Hair follicle dermal papilla cell (primary cell): ENCODE data around the gene PLK5. TPM values are rescaled to one million over a fixed set of nuclear protein-coding genes. Genes with fewer than 3 reads are reported as not detected.

Experiments
- small RNA-seq: library from RNA; depleted of rRNA; stranded (forward); fragments of <200 nt; gene quantifications from one replicate; pipeline ENCODE3, GENCODE V24; 2012
- total RNA-seq: library from RNA; depleted of rRNA; stranded (reverse); fragments of >200 nt; gene quantifications from 2 replicates; pipeline ENCODE4 v1.2.3, GENCODE V29; 2012

Gene PLK5
- total RNA-seq: under 0.01 and 0.12 TPM in 2 replicates

DNA sequence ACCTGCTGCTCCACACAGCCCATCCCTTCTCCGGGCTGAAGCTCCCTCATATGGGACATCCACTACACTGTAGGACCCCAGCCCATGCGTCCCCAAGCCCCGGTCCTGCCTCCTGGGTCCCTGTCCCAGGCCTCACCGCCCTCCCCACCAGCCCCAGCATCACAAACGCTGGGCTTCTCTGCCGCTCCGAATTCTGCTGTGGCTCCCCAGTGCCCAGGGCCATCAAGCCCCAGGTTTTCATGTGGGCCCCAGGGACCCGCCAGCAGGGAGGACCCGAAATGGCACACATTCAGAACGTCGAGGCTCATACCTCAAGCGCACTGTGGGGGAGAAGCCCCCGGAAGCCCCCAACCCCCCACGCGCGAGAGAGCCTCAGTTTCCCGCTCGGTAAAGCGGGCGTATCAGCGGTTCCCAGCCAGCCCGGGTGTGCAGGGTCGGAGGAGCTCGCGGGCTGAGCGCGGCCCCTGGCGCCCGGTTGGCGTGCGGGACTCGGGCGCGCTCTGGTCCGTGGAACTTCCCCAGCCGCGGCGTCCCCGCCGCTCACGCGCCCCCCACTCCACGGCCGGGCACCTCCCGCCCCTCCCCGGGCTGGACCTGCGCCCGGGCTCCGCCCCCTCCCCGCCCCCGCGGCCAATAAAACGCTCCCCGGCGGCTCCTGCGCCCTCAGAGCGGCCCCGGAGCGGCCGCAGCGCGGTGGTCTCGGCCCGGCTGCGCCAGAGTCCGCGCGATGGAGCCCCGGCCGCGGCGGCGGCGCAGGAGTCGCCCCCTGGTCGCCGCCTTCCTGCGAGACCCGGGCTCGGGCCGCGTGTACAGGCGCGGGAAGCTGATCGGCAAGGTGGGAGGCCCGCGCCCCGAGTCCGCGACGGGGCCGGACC lies at the start of gene PLK5:
TSS of gene PLK5 (plus strand) at position 666 of the 875 bp plus-strand sequence. CDS start 2,920 bp downstream, outside the sequence.

GRCh38 chr19:1478934-1479707 lies 44.8 kb upstream of the PLK5 start, which contains the start of gene C19orf25:
Gene C19orf25, minus strand, starts transcription at chr19:1479215. Its CDS starts 312 bp downstream, at chr19:1478903.

DNA sequence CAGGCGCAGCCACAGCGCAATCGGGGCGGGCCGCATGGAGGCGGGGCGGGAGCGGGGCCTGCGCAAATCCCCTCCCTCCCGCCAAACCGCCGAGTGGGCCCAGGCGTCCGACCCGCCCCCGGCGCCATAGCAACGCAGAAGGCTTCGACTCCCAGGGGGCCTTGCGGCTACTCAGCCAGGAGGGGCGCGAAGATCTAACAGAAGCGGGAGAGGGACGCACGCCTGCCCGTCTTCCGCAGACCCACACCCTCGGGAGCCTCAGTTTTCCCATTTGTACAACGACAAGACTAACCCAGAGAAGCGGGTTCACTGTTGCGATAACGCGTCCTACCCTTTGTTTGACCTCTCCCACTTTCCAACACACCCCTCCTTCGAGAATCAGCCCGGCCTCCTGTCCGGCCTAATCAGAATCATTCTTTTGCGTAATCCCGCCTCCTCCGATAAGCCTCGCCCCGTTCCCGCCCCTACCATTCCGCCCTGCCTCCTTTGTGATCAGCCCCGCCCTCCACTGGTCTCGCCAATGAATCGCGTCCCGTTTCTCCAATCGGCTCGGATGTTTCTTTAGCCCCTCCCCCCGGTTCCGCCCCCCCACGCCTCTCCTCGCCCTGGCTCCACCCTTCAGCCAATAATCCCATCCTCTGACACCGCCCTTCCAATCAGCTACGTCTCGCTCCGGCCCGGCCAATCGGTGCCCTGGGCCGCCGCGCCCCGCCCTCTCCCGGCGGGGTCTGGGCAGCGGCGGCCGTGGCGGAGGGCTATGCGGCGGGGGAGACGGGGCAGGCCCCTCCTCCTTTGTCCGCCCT lies 33.4 kb upstream of the PLK5 start, which contains the start of gene PCSK4:
TSS of gene PCSK4 (minus strand) at position 40 of the 803 bp plus-strand sequence. CDS start at position 36, 4 bp downstream.

DNA sequence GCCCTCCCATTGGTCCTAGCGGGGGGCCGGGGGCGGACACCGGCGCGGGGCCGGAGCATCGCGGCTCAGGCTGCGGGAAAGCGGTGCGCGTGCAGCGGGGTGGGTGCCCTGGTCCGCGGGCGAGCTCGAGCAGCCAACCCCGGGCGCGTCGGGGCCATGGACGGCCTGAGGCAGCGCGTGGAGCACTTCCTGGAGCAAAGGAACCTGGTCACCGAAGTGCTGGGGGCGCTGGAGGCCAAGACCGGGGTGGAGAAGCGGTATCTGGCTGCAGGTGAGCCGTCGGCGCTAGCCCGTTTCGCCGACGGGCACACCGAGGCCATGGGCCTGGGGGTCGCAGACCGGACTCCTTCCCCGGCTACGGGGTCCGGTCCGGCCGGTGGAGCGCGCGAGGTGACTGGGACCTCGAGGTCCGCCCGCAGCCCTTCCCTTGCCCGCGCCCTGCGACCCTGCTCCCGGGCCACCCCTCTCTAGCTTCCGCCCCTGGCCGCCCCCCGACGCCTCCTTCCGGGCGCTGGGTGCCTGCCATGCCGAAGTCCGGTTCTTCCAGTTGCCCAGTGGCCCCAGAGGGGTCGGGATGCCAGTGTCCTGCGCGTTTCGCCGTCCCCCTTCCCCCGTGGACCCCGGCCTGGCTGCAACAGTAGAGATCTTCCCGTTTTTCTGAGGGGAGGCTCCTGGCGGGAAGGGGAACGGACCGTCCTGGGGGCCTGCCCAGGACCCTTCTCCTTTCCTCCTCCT lies 32.6 kb upstream of the PLK5 start, which contains the start of gene REEP6:
TSS of gene REEP6 (plus strand) at position 68 of the 735 bp plus-strand sequence. CDS start at position 157, 89 bp downstream.

GRCh38 chr19:1512671-1513498 lies 11.0 kb upstream of the PLK5 start, which contains the start of gene ADAMTSL5:
Gene ADAMTSL5, minus strand, starts transcription at chr19:1513019. Its CDS starts 2,076 bp downstream, at chr19:1510943.

GRCh38 chr19:1568320-1569019 lies 44.6 kb downstream of the PLK5 start, which contains the start of gene MEX3D:
Gene MEX3D, minus strand, starts transcription at chr19:1568325. Its CDS starts 267 bp downstream, at chr19:1568058.

Small RNAs within 50 kb of the gene (small RNA-seq; reads per million reads assigned to genes)
- gene AC005943.2: not detected
- gene RN7SL477P: not detected

Other genes with a start within 250 kb of the PLK5 start
- 13.1 and 15.2 TPM in 2 replicates for gene FAM174C, start 248.5 kb upstream of the PLK5 start, total RNA-seq
- gene EFNA2, start 238.2 kb upstream of the PLK5 start, total RNA-seq: not detected in 2 replicates
- 36.2 and 47.1 TPM in 2 replicates for gene NDUFS7, start 140.2 kb upstream of the PLK5 start, total RNA-seq
- 24.2 and 28.8 TPM in 2 replicates for gene GAMT, start 122.5 kb upstream of the PLK5 start, total RNA-seq
- gene DAZAP1, start 116.5 kb upstream of the PLK5 start, total RNA-seq: 50.6 TPM in 2 replicates
- 301 and 458 TPM in 2 replicates for gene RPS15, start 85.7 kb upstream of the PLK5 start, total RNA-seq
- 0.49 and 0.81 TPM in 2 replicates for gene APC2, start 74.0 kb upstream of the PLK5 start, total RNA-seq
- gene C19orf25, start 44.9 kb upstream of the PLK5 start, total RNA-seq: 27.8 and 37.2 TPM in 2 replicates
- 2.3 and 2.8 TPM in 2 replicates for gene PCSK4, start 33.7 kb upstream of the PLK5 start, total RNA-seq
- 1.3 and 1.8 TPM in 2 replicates for gene REEP6, start 32.9 kb upstream of the PLK5 start, total RNA-seq
- gene ADAMTSL5, start 11.1 kb upstream of the PLK5 start, total RNA-seq: 10.4 and 11.3 TPM in 2 replicates
- gene MEX3D, start 44.2 kb downstream of the PLK5 start, total RNA-seq: 44.9 and 56.5 TPM in 2 replicates
- gene MBD3, start 68.8 kb downstream of the PLK5 start, total RNA-seq: 75.4 and 81.9 TPM in 2 replicates
- 29.8 and 34.6 TPM in 2 replicates for gene UQCR11, start 81.4 kb downstream of the PLK5 start, total RNA-seq
- 69.8 and 102 TPM in 2 replicates for gene TCF3, start 128.5 kb downstream of the PLK5 start, total RNA-seq
- not detected in 2 replicates for gene ONECUT3, start 229.4 kb downstream of the PLK5 start, total RNA-seq